ENCODE data around the gene MARVELD1.

Gene MARVELD1

GRCh38 chr10:97724341-97724941 lies 10.9 kb downstream of the MARVELD1 start:
- no peak for DNase-seq

- no peak for DNase-seq
Measured at GRCh38 chr10:97726636-97727178, 13.2 kb downstream of the MARVELD1 start.

- DNase-seq: no peak
Measured at GRCh38 chr10:97729014-97729413, 15.5 kb downstream of the MARVELD1 start.

- peak; percentile 42 for DNase-seq
Measured at GRCh38 chr10:97731346-97732051, 18.0 kb downstream of the MARVELD1 start.

GRCh38 chr10:97732052-97732359 lies 18.5 kb downstream of the MARVELD1 start:
- no peak for DNase-seq

GRCh38 chr10:97733256-97733655 lies 19.7 kb downstream of the MARVELD1 start:
- no peak for DNase-seq

GRCh38 chr10:97734021-97734420 lies 20.5 kb downstream of the MARVELD1 start:
- DNase-seq: no peak

- no peak for DNase-seq
Measured at GRCh38 chr10:97736403-97736901, 22.9 kb downstream of the MARVELD1 start.

- DNase-seq: peak; percentile 92
Measured at GRCh38 chr10:97736902-97737769, 23.6 kb downstream of the MARVELD1 start, which contains the start of gene ZFYVE27. Gene ZFYVE27, plus strand, starts transcription at chr10:97737128. Its CDS starts 1,350 bp downstream, at chr10:97738478.

- no peak for DNase-seq
Measured at GRCh38 chr10:97737770-97738265, 24.3 kb downstream of the MARVELD1 start.

GRCh38 chr10:97738616-97739015 lies 25.1 kb downstream of the MARVELD1 start:
- DNase-seq: no peak

- no peak for DNase-seq
Measured at GRCh38 chr10:97740613-97741012, 27.1 kb downstream of the MARVELD1 start.

- no peak for DNase-seq
Measured at GRCh38 chr10:97743169-97743943, 29.8 kb downstream of the MARVELD1 start.

GRCh38 chr10:97744405-97745035 lies 31.0 kb downstream of the MARVELD1 start:
- DNase-seq: no peak

- no peak for DNase-seq
Measured at GRCh38 chr10:97747573-97747972, 34.0 kb downstream of the MARVELD1 start.

GRCh38 chr10:97748116-97748515 lies 34.6 kb downstream of the MARVELD1 start:
- no peak for DNase-seq

GRCh38 chr10:97752956-97753355 lies 39.4 kb downstream of the MARVELD1 start:
- no peak for DNase-seq

GRCh38 chr10:97754726-97755125 lies 41.2 kb downstream of the MARVELD1 start:
- DNase-seq: no peak

- no peak for DNase-seq
Measured at GRCh38 chr10:97755718-97756117, 42.2 kb downstream of the MARVELD1 start.

- DNase-seq: no peak
Measured at GRCh38 chr10:97757471-97757870, 43.9 kb downstream of the MARVELD1 start.

- DNase-seq: no peak
Measured at GRCh38 chr10:97759158-97759887, 45.8 kb downstream of the MARVELD1 start.
